Activated T-cell treated with anti-CD3 and anti-CD28 coated beads for 24 hours (primary cell): ENCODE measurements around the gene SFMBT2.

Source experiments
- DNase-seq: peaks from one replicate; pipeline ENCODE4 v3.0.0-alpha.2; 2020; ENCODE audit warnings: low read depth

SFMBT2 gene

GRCh38 chr10:7298495-7298894 lies 112.3 kb downstream of the SFMBT2 start:
- DNase-seq, result no peak

DNA sequence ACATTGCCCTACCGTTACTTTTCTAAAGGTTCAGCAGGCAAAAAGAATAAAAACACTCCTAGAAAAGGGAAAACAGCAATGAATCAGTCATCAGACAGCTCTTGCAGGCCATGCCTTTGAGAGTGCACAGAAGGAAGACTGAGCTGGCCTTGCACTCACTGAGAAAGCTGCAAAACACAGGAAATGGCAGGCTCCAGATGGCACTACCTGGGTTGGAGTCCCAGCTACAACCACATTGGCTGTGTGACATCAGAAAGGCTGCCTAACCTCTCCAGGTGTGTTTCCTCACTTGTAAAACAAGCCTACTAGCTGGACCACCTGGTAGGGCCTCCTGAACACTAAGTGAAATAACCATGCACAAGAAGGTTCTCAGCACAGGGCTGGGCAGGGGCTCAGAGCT lies 113.7 kb downstream of the SFMBT2 start:
- DNase-seq, result no peak

GRCh38 chr10:7296648-7297047 lies 114.2 kb downstream of the SFMBT2 start:
- DNase-seq, result no peak

DNA sequence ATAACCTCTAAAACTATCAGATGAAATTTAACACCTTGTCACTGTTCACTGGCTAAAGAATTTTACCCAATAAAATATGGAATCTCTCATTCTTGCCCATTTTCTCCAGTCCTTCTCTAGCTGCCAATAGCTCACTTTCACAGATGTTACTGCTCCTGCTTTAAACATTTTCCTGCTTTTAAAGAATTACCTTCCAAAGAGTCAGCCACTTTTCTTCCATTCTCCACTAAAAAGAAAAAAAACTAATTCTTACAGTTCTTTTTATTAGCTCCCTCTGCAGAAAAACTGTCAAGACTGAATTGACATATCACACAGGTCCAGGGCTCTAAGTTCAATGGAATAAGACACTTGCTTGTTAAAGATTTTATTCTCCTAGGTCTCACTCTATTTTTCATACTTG lies 114.8 kb downstream of the SFMBT2 start:
- no peak for DNase-seq

DNA sequence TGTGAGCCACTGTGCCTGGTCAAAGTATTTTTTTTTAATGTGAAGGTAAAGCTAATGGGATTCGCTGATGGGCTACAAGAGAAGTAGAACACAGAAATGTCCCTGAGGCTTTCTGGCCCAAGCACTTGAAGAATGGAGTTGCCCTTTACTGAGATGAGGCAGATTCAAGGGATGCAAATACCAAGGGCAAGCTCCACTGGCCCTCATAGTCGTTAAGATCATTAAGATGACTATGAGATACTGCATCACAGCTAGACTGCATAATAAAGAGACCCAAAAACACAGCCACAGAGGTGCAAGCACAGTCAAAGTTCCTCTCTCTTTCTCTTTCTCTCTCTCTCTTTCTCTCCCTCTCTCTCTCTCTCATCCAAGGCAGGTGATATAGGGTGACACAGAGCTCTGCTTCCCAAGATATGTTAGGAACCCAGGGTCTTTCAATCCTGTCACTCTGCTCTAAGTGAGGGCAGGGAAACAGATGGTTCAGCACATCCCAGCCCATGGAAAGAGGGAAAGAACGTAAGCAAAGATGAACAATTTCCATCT lies 117.4 kb downstream of the SFMBT2 start:
- no peak for DNase-seq

GRCh38 chr10:7291487-7292270 lies 119.2 kb downstream of the SFMBT2 start:
- DNase-seq, result no peak

DNA sequence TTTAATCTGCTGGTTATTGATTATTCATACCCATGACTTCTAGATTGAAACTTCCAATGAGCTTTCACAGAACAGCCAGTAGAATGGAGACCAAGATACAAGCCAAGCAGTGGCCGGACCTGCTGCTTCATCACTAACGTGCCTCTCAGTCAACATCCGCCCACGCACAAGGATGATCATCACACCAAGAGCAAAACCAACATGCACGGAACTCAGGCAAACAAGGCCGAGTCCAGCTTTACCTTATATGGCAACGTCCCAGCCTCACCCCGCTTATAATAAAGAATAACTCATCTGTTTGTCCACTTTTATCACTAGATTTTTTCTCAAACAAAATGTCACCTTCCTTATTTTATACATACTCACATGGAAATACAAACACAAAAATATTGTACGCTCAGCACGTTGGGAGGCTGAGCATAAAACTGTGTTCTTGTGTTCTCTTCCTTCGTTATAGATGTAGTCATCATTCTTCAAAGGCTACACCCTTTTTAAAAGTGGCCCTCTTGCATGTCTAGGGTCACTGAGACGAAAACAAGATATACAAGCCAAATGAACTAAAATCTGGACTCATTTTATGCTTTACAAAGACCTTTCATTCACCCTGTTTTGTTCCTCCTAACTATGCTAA lies 122.7 kb downstream of the SFMBT2 start:
- DNase-seq, result no peak

- no peak for DNase-seq
These were observed 123.5 kb downstream of the SFMBT2 start for GRCh38 chr10:7287377-7287776.

- DNase-seq, result no peak
These were observed 125.1 kb downstream of the SFMBT2 start for GRCh38 chr10:7285522-7286322.

DNA sequence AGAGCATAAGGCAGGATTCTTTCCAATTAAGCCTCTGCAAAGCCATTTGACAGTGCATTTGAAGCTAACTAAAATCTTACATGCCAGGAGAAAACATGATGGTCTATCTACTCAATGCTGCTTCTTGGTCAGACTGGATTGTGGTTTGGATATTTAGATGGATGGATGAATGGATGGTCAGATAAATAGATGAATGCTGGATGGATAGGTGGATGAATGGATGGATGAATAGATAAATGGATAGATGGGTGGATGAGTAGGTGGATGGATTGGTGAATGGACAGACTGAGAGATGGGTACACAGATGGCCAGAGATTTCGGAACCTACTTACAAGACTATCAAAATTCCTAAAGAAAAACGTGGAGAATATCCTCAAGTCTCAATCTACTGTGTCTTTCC lies 127.6 kb downstream of the SFMBT2 start:
- DNase-seq, result no peak

DNA sequence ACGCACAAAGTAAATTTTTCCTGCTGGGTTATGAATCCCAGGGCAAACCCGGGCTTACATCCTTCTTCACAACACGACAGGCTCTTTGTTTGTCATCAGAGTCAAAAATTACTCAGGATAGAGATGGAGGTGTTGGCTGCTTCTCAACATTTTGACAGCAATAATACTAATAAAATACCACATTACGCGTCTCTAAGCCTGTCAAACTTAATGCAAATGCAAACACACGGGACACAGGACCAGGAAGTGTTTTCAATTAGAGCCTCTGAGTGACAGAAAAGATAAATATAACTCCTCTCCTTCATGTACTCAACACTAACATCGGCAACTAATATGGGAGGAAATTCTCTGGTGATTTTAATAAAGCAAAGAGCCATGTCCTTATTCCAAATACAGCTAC lies 128.4 kb downstream of the SFMBT2 start:
- DNase-seq, result no peak

DNA sequence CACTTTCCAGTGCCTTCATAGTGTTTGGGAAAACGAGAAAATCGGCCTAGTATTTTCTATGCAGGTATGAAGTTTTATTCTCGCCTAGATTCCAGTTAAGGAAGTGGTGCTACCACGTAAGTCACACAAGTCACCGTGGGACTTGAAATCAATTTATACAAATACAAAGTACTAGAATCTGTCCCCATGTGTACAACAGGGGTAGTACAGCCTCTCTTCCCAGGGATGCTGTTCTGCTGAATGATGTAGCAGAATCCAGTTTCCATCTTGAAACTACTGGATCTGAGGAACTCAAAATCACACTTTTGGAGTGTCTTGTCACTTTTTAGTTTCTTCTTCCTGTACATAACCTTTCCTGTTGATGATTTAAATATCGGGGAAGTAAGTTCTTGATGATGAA lies 129.4 kb downstream of the SFMBT2 start:
- DNase-seq, result no peak

DNA sequence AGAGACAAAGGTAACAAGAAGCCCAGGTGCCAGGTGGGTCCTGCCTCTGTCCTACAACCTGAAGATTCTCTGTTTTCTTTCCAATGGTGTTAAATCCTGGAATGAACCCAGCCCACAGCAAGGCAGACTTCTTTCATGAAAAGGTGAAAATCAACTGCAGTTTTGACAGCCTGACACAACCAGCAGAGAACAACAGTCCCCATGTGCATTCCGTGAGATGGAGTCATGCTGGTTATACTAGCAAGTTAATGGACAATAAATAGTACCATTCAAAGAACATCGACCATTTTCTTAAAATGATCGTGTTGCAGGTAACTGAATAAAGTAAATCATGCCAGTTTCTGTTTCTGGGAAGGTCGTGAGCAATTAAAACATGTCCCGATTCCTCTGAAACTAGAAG lies 131.5 kb downstream of the SFMBT2 start:
- no peak for DNase-seq

GRCh38 chr10:7277867-7278266 lies 133.0 kb downstream of the SFMBT2 start:
- DNase-seq, result no peak

GRCh38 chr10:7277432-7277831 lies 133.4 kb downstream of the SFMBT2 start:
- DNase-seq, result no peak

DNA sequence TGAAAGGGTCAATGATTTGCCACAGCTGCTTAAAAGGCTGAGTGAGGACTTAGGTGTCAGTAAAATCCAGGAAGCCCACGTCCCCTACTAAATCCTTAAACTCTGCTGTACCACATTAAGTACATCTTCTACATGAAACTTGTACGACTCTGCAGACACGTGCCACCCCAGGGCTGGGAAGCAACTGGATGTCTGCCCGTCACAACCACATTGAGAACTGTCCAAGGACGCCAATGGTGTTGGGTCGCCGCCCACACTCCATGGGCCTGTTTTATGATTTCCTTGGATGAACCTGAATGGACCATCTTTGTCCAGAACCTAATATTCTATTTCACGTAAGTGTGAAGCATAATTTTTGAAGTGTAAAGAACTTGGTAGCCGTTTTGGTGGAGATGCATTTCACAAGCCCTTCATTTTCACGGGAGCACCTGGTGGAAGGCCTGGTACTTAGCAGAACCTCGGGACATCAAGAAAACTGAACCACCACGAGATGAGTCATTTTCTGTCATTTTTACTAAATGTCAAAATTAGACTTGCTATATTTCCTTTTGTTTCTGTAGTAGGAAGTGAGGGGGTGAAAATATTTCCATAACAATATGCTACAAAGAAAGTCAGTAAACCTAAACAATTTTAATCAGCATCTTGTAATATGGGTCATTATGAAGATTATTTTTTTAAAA lies 134.9 kb downstream of the SFMBT2 start:
- no peak for DNase-seq

GRCh38 chr10:7274293-7274692 lies 136.5 kb downstream of the SFMBT2 start:
- DNase-seq, result no peak

DNA sequence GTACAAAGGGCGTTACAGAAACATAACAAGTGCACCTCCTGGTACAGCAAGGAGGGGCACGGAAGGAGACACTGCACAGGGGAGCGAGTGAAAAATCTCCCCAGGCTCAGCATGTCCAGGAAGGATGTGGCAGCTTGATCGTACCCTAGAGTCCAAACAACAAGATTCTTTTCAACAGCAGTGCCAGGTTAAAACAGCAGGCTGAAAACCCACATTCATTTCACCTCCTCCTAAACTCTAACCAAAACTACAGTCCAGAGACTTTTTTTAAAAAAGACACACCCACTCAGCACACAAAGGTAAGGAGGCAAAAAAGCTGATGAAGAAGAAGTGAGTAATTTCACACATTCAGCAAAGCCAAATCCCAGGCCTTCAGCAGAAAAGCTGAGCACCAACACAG lies 138.8 kb downstream of the SFMBT2 start:
- no peak for DNase-seq

GRCh38 chr10:7269988-7270387 lies 140.8 kb downstream of the SFMBT2 start:
- DNase-seq, result no peak

DNA sequence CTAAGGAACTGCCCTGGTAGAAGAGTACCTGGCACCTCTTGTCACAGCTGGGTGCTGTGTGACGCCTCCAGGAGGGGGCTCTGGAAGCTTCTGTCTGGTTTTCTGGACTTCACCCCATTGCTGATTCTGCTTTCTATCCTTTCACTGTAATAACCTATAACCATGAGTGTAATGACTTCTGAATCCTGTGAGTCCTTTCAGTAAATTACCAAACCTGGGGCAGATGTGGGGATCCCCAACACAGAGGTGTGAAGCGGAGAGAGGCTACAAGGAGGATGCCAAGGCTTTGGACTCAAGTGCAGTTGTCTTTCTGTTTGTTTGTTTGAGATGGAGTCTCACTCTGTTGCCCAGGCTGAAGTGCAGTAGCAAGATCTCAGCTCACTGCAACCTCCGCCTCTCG lies 143.7 kb downstream of the SFMBT2 start:
- no peak for DNase-seq

DNA sequence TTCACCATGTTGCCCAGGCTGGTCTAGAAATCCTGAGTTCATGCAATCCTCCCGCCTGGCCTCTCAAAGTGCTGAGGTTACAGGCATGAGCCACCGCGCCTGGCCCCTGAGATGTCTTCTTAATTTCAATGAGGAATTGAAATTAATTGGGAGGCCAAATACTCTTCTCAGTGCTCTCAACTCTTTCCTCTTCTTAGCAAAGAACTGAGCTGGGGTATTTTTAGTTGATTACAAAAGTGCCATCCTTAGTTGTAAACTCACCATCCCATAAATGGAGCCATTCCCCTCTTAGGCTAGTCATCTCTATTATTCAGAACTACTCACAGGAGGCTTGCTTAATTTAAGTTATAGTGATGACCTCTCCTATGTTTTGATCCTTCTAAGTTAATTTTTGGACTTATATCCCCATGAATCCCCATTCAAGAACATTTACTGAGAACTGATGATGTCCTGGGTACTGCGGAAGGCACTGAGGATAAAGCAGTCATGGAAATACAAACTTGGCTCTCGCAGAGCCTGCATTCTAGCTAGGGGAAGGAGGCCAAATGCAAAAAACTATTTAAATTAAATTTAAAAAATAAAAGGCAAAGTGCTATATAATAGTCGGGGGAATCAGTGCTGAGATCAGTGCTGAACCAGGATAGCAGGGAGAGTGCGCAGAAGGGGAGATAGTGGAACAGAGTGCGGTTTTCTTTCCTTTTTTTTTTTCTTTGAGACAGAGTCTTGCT lies 145.3 kb downstream of the SFMBT2 start:
- no peak for DNase-seq
